Mucosa of descending colon (tissue), 3 donors: ENCODE measurements around the gene PDPK1. TPM values are rescaled to one million over a fixed set of nuclear protein-coding genes. Genes with fewer than 3 reads are reported as not detected.

Experiments used
- ATAC-seq: fragments of 200-7000 bp; cut with Tn5 transposase; one replicate; pipeline ENCODE4 v1.9.1; 2020; ENCODE audit warnings: mild to moderate bottlenecking, moderate library complexity
- DNase-seq, 3 donors: peaks; one replicate each; pipeline ENCODE4 v3.0.0-alpha.2; 2020
- H3K36me3 ChIP-seq: fragments of 200-600 bp; one replicate; pipeline ENCODE4 v1.8.0; 2021; ENCODE audit warnings: low read depth, mild to moderate bottlenecking
- H3K4me1 ChIP-seq: fragments of 200-600 bp; one replicate; pipeline ENCODE4 v1.8.0; 2021; ENCODE audit warnings: low read depth, mild to moderate bottlenecking
- H3K4me3 ChIP-seq: fragments of 200-600 bp; one replicate; pipeline ENCODE4 v1.8.0; 2021; ENCODE audit warnings: mild to moderate bottlenecking
- H3K9me3 ChIP-seq: fragments of 200-600 bp; one replicate; pipeline ENCODE4 v1.8.0; 2021; ENCODE audit warnings: mild to moderate bottlenecking
- CTCF ChIP-seq: fragments of 200-600 bp; IDR thresholded peaks from one replicate; pipeline ENCODE4 v1.8.0; 2022; ENCODE audit warnings: antibody characterized with exemption, mild to moderate bottlenecking
- intact Hi-C, 2 donors: fragments of 100-400 bp; cut with DNase I in 1 of 2; cut with micrococcal nuclease in 1 of 2; formaldehyde crosslinking; loops; one replicate each; pipeline versions ENCODE4 v1.11.0 to v1.11.1; 2022; cut with DNase I, micrococcal nuclease
- total RNA-seq, 3 donors: library from RNA; stranded (reverse); fragmentation: NEBNext Ultra II Directional in 2 of 3; extraction: Animal tissue kit (Norgen Biotek cat#: 25700) in 2 of 3; gene quantifications; one replicate each; pipeline versions ENCODE4 v1.2.1 to v1.2.4, GENCODE V29; 2021 to 2023
- donor health status: DM: no; HTN: no; CAD: no; lungs with moderate emphysema.
- donor health status: DM: no; HTN: no; CAD: no.
- donor health status: DM: no; HTN: yes; CAD: no.

PDPK1 gene
- total RNA-seq, 3 donors from 2014 or later: 73.3 to 79.6 (median 79.3) TPM

- peaks cover 4% of the 10 kb centered on the region for H3K4me1 ChIP-seq
- ATAC-seq: no peak
- DNase-seq: peak in 2 of 3 donors; percentile 41 to 59
- TF ChIP-seq CTCF: no peak
- H3K36me3 ChIP-seq: no peaks in the 10 kb centered on the region
- H3K4me3 ChIP-seq: no peak overlapping the region
- intact Hi-C loops: no loop called here
- H3K9me3 ChIP-seq: no peaks in the 10 kb centered on the region
These were observed 8.5 kb upstream of the PDPK1 start for GRCh38 chr16:2529061-2529931.

GRCh38 chr16:2529961-2530628 is 7.7 kb upstream of the PDPK1 start:
- no peak for TF ChIP-seq CTCF
- peak in 2 of 3 donors; percentile 37 to 54 for DNase-seq
- intact Hi-C loops: no loop called here

GRCh38 chr16:2530629-2531318 is 7.0 kb upstream of the PDPK1 start:
- peak in 2 of 3 donors; percentile 57 to 62 for DNase-seq
- no peak for ATAC-seq

More at GRCh38 chr16:2529961-2530628, 7.7 kb upstream of the PDPK1 start:
- H3K4me1 ChIP-seq: peaks cover 3% of the 10 kb centered on the region
- H3K4me3 ChIP-seq: no peak overlapping the region
- no peaks in the 10 kb centered on the region for H3K36me3 ChIP-seq
- no peaks in the 10 kb centered on the region for H3K9me3 ChIP-seq
- ATAC-seq: no peak

GRCh38 chr16:2531371-2531695 is 6.5 kb upstream of the PDPK1 start, which contains the start of gene CEMP1:
Gene CEMP1 (minus strand): TSS chr16:2531408. CDS start chr16:2531073, 335 bp downstream.
- H3K36me3 ChIP-seq: no peaks in the 10 kb centered on the region
- intact Hi-C loops: no loop called here
- TF ChIP-seq CTCF: no peak
- DNase-seq (no peak), ATAC-seq (peak; percentile 3)
- peaks cover 3% of the 10 kb centered on the region for H3K4me1 ChIP-seq
- H3K4me3 ChIP-seq: peak within 1 kb of the TSS; percentile 19
- H3K9me3 ChIP-seq: no peaks in the 10 kb centered on the region

More at GRCh38 chr16:2530629-2531318, 7.0 kb upstream of the PDPK1 start:
- no peaks in the 10 kb centered on the region for H3K9me3 ChIP-seq
- peaks cover 3% of the 10 kb centered on the region for H3K4me1 ChIP-seq
- H3K4me3 ChIP-seq: no peak overlapping the region
- no peak for TF ChIP-seq CTCF
- intact Hi-C loops: no loop called here
- no peaks in the 10 kb centered on the region for H3K36me3 ChIP-seq

- intact Hi-C loops: no loop called here
- peaks cover 6% of the 10 kb centered on the region for H3K4me1 ChIP-seq
- peak; percentile 15 for TF ChIP-seq CTCF
- no peaks in the 10 kb centered on the region for H3K9me3 ChIP-seq
- peak overlapping the region; percentile 19 for H3K4me3 ChIP-seq
- ATAC-seq: peak; percentile 92
- DNase-seq: peak; percentile 99
- H3K36me3 ChIP-seq: no peaks in the 10 kb centered on the region
These were observed 5.9 kb upstream of the PDPK1 start for GRCh38 chr16:2531696-2532493.
